Esophagus muscularis mucosa (tissue), 4 donors: Measurements from ENCODE around the gene SLC22A24. TPM values are rescaled to one million over a fixed set of nuclear protein-coding genes. Genes with fewer than 3 reads are reported as not detected.

Experiments used
- DNase-seq: peaks from one replicate; pipeline ENCODE4 v3.0.0-alpha.2; 2017; ENCODE audit errors: extremely low spot score
- H3K27ac ChIP-seq, 4 donors: fragments of 200-600 bp; sonication (generic); replicated peaks in 1 of 4; 1 replicate in 3 of 4; 2 replicates in 1 of 4; pipeline ENCODE4 v1.5.1; 2016 to 2019; ENCODE audit warnings: mild to moderate bottlenecking in 1 of 4
- H3K27me3 ChIP-seq, 4 donors: fragments of 200-600 bp; sonication (generic); one replicate each; pipeline versions ENCODE4 v1.5.1 to v1.6.0; 2016 to 2019
- H3K36me3 ChIP-seq, 4 donors: fragments of 200-600 bp; sonication (generic); one replicate each; pipeline ENCODE4 v1.5.1; 2016 to 2019
- H3K4me1 ChIP-seq, 4 donors: fragments of 200-600 bp; sonication (generic); one replicate each; pipeline ENCODE4 v1.5.1; 2016 to 2019
- H3K4me3 ChIP-seq, 4 donors: fragments of 200-600 bp; sonication (generic); 1 replicate in 2 of 4; 2 replicates in 2 of 4; pipeline ENCODE4 v1.5.1; 2016 to 2019; ENCODE audit warnings: mild to moderate bottlenecking in 4 of 4, moderate library complexity in 1 of 4
- H3K9me3 ChIP-seq, 4 donors: fragments of 200-600 bp; sonication (generic); 1 replicate in 3 of 4; 2 replicates in 1 of 4; pipeline ENCODE4 v1.5.1; 2016 to 2019
- CTCF ChIP-seq, 3 experiments: fragments of 200-600 bp in 2 of 3; fragments of 450-650 bp in 1 of 3; sonication (generic) in 2 of 3; IDR thresholded peaks; one replicate each; pipeline ENCODE4 v1.5.1; 2017 to 2019; ENCODE audit warnings: antibody characterized with exemption in 3 of 3, mild to moderate bottlenecking in 2 of 3, moderate library complexity in 1 of 3
- EP300 ChIP-seq: sonication (generic); formaldehyde crosslinking; IDR thresholded peaks from one replicate; pipeline ENCODE4 v1.6.1; 2017; ENCODE audit warnings: antibody characterized with exemption
- POLR2A ChIP-seq: fragments of 450-650 bp; IDR thresholded peaks from one replicate; pipeline ENCODE4 v1.6.1; 2017; ENCODE audit warnings: antibody characterized with exemption, moderate library complexity, mild to moderate bottlenecking, low read depth
- POLR2AphosphoS5 ChIP-seq, 2 donors: sonication (generic); formaldehyde crosslinking; IDR thresholded peaks; one replicate each; pipeline ENCODE4 v1.6.1; 2017; ENCODE audit warnings: antibody characterized with exemption in 2 of 2
- WGBS: methylation state at CpG from one replicate; pipeline ENCODE4 v1.1.5; 2018; 5-methylcytosine and 5-hydroxymethylcytosine counted together
- intact Hi-C: fragments of 100-400 bp; cut with DNase I; formaldehyde crosslinking; loops from one replicate; pipeline ENCODE4 v1.15.1; 2023
- total RNA-seq, 4 donors: library from RNA; depleted of rRNA; stranded (reverse); fragments of >200 nt; gene quantifications; one replicate each; pipeline versions ENCODE4 v1.1.0 to v1.2.1, GENCODE V29; 2016

Gene SLC22A24
- not detected for total RNA-seq

GRCh38 chr11:63144121-63144520 lies at the start of gene SLC22A24:
Gene SLC22A24, minus strand, starts transcription at chr11:63144221. Its CDS starts 442 bp downstream, at chr11:63143779.
- TF ChIP-seq CTCF (IDR thresholded peaks at IDR 0.05), result no peak
- TF ChIP-seq POLR2AphosphoS5 (IDR thresholded peaks at IDR 0.05), result no peak
- TF ChIP-seq POLR2A, result no peak
- TF ChIP-seq EP300, result no peak

GRCh38 chr11:63180536-63180935 lies 36.5 kb upstream of the SLC22A24 start:
- H3K27ac ChIP-seq, result no peak overlapping the region
- intact Hi-C loops, result no loop called here
- no peak for DNase-seq
- H3K4me3 ChIP-seq, result no peak overlapping the region
- no peaks in the 10 kb centered on the region for H3K27me3 ChIP-seq
- H3K36me3 ChIP-seq, result no peaks in the 10 kb centered on the region
- peaks cover 0 to 14% (median 9%) of the 10 kb centered on the region in 4 donors for H3K9me3 ChIP-seq
- TF ChIP-seq POLR2AphosphoS5 (IDR thresholded peaks at IDR 0.05) (no peak), POLR2A (no peak), CTCF (IDR thresholded peaks at IDR 0.05) (no peak), EP300 (no peak)
- 74% methylated on average over 1 of the region's 1 CpG for WGBS
- H3K4me1 ChIP-seq, result no peaks in the 10 kb centered on the region

More at GRCh38 chr11:63144121-63144520, at the start of gene SLC22A24:
- no peaks in the 10 kb centered on the region for H3K4me1 ChIP-seq
- no peaks in the 10 kb centered on the region for H3K36me3 ChIP-seq
- 88% methylated on average over 1 of the region's 1 CpG for WGBS
- intact Hi-C loops, result no loop called here
- no peak within 1 kb of the TSS for H3K27ac ChIP-seq
- no peak within 1 kb of the TSS for H3K4me3 ChIP-seq
- H3K27me3 ChIP-seq, result no peaks in the 10 kb centered on the region
- H3K9me3 ChIP-seq, result no peaks in the 10 kb centered on the region
- no peak for DNase-seq

GRCh38 chr11:63179432-63180041 lies 35.5 kb upstream of the SLC22A24 start:
- intact Hi-C loops, result no loop called here
- H3K27me3 ChIP-seq, result no peaks in the 10 kb centered on the region
- no peak overlapping the region for H3K4me3 ChIP-seq
- 45% methylated on average over 1 of the region's 1 CpG for WGBS
- peaks cover 0 to 14% (median 9%) of the 10 kb centered on the region in 4 donors for H3K9me3 ChIP-seq
- DNase-seq, result no peak
- no peak overlapping the region for H3K27ac ChIP-seq
- no peaks in the 10 kb centered on the region for H3K36me3 ChIP-seq
- no peaks in the 10 kb centered on the region for H3K4me1 ChIP-seq
- TF ChIP-seq EP300, result no peak
- no peak for TF ChIP-seq POLR2AphosphoS5 (IDR thresholded peaks at IDR 0.05)
- TF ChIP-seq POLR2A, result no peak
- TF ChIP-seq CTCF (IDR thresholded peaks at IDR 0.05), result no peak

GRCh38 chr11:63177872-63178271 lies 33.9 kb upstream of the SLC22A24 start:
- no peaks in the 10 kb centered on the region for H3K27me3 ChIP-seq
- intact Hi-C loops, result no loop called here
- no peak overlapping the region for H3K4me3 ChIP-seq
- no peak for DNase-seq
- H3K4me1 ChIP-seq, result no peaks in the 10 kb centered on the region
- no peak overlapping the region for H3K27ac ChIP-seq
- no peak for TF ChIP-seq EP300
- no peak for TF ChIP-seq CTCF (IDR thresholded peaks at IDR 0.05)
- TF ChIP-seq POLR2A, result no peak
- no peak for TF ChIP-seq POLR2AphosphoS5 (IDR thresholded peaks at IDR 0.05)
- H3K9me3 ChIP-seq, result peaks cover 0 to 19% (median 9%) of the 10 kb centered on the region in 4 donors
- 88% methylated on average over 1 of the region's 1 CpG for WGBS
- no peaks in the 10 kb centered on the region for H3K36me3 ChIP-seq
